ENCODE measurements around the gene PGPEP1.
A peak's percentile ranks its signal among the peaks of the same experiment; 100 is the strongest.
"Not testable (repeated sequence)": the region's sequence is repeated elsewhere in the genome, so short reads cannot be mapped to it uniquely, and the experiment has no call there.

The PGPEP1 gene

DNA sequence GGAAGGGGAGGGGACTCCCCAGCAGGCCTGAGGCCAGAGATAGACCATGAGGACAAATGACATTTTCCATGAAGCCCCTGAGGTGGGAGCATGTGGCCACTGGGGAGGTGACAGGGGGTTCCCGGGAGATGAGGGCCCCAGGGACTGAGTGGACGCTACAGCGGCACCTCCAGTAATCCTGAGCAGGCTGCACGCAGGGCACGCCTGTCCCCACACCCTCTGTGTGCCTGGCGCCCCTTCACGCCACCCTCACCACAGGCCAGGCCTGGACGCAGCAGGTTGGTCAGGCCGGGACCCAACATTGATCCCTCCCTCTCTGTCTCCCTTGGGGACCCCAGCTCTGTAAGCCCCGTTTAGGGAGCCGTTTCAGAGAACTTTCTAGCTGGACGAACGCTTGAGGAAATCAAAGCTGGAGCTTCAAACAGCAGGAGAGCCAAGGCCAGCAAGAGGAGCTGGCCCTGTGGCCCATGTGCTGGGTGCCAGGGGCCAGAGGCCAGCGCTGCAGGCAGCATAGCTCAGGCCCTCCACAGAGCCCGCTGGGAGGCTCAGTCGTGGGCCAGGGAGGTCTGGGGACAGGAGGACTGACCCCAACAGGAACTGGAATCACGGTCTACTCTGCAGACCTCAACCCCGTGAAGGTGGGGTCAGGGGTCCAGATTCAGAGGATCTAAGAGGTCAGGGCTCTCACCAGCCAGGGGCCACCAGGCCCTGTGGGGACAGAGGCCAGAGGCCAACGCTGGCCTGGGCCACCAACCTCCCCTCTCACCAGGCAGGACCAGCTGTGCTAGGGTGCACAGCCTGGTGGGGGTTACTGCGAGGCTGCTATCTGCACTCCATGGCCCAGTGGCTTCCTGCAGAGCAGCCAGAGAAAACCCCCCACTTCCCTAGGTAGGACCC is 32.1 kb upstream of the PGPEP1 start:
- DNase-seq (ENCODE audit: low read depth) = no peak

GRCh38 chr19:18308948-18309325 is 31.5 kb upstream of the PGPEP1 start:
- DNase-seq (ENCODE audit: low read depth) = no peak

DNA sequence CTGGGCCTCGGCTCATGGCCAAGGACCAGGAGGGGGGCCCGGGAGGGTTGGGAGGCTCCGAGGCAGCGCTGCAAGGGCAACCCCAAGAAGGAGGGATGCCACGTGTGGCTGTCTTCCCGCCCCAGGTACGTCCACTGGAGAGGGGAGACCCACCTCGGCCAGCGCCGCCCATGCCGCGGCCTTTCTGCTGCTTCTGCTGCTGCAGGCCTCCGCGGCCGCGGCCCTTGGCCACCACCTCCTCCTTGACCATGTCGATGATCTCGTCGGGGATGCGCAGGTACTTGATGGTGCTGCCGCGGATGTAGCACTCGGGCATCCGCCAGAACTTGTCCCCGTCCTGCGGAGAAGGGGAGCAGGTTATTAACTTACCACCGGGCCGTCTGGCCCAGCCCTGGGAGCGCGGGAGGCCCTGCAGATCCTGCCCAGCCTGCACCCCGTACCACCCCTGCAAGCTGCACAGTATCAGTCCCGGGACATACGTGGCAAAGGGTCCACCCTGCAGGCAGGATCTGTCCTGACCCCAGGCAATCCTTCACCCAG is 30.8 kb upstream of the PGPEP1 start:
- no peak for DNase-seq (ENCODE audit: low read depth)

GRCh38 chr19:18310118-18310909 is 30.1 kb upstream of the PGPEP1 start:
- DNase-seq (ENCODE audit: low read depth) = no peak

- no peak for DNase-seq (ENCODE audit: low read depth)
These were observed 29.4 kb upstream of the PGPEP1 start for GRCh38 chr19:18310966-18311365.

DNA sequence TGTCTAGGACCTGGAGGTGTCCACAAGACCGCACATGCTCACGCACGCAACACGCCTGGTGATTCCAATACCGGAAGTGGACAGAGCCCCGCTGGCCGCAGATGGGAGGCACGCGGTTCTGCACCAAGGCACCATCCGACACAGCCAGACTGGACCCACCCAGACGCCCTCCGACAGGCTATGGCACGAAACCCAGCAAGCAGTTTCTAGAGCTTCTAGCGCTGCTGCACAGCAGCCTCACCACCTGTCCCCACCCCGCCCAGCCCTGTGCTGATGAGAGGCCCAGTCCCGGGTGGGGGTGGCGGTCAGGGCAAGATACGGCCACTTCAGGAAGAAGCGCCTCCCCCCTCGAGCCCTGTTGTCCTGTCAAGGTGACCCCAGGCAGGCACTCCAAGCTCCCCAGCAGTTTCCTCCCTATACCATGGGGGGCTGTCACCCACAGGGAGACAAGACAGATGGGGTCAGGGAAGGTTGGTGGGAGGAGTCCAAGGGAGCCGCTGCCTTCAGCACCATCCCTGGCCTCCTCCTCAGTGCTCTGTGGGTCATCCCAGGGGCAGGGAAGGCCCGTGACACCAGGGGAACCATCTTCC is 28.8 kb upstream of the PGPEP1 start:
- DNase-seq (ENCODE audit: low read depth) = no peak

GRCh38 chr19:18312092-18312534 is 28.3 kb upstream of the PGPEP1 start:
- DNase-seq (ENCODE audit: low read depth) = no peak

DNA sequence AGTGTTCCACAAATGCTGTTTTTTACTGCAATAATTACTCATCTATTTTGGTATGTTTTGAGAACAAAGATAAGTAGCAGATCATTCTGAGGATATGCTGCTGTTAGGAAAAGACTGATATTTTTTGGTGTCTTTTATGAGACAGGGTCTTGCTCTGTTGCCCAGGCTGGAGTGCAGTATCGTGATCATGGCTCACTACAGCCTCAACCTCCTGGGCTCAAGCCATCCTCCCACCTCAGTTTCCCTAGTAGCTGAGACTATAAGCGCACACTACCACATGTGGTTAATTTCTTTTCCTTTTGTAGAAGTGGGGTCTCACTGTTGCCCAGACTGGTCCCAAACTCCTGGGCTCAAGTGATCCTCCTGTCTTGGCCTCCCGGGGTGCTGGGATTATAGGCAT is 27.0 kb upstream of the PGPEP1 start:
- no peak for DNase-seq (ENCODE audit: low read depth)

GRCh38 chr19:18317961-18318800 is 22.2 kb upstream of the PGPEP1 start:
- DNase-seq (ENCODE audit: low read depth) = no peak

DNA sequence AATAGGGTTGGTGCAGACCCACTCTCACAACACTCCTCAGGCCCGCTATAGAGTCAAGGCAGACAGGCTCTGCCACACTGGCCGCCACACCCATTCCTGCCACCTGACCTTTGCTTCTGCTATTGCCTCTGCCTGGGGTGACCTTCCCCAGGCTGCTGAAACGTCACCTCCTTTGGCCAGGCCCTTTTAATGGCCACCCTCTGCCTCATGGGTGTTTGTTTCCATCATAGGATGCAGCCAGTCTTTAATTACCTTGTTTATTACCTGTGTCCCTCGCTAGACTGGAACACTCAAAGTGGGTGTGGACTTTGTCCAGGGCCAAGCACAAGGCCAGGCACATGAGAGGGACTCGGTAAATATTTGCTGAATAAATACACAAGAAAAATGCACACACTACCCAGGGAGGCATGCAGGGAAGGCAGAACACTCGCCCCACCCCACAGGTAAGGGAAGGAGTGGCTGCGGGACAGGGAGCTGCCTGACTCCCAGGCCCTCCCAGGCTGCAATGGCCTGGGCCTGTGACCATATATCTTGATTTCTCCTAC is 20.7 kb upstream of the PGPEP1 start:
- no peak for DNase-seq (ENCODE audit: low read depth)

- DNase-seq (ENCODE audit: low read depth) = no peak
These were observed 19.3 kb upstream of the PGPEP1 start for GRCh38 chr19:18320865-18321733.

- no peak for DNase-seq (ENCODE audit: low read depth)
These were observed 18.7 kb upstream of the PGPEP1 start for GRCh38 chr19:18321734-18322102.

DNA sequence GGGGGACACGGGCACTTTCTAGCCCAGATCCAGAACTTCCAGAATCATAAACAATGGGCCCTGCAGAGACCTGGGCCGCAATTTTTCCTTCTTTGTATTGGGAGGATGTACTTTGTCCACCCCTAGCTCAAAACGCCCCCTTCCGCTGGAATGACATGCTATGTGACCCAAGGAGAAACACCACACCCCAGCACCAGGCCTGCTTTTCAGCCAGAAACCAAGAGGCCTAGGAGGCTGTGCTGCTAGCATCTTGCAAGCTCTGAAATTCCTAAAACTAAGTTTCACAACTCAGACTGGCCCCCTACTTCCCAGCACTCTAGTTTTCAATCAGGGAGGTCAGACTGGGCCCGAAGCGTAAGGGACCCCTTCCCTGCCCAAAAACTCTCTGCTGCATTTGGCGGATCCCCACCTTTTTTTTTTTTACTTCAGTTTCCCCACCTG is 18.1 kb upstream of the PGPEP1 start:
- no peak for DNase-seq (ENCODE audit: low read depth)

DNA sequence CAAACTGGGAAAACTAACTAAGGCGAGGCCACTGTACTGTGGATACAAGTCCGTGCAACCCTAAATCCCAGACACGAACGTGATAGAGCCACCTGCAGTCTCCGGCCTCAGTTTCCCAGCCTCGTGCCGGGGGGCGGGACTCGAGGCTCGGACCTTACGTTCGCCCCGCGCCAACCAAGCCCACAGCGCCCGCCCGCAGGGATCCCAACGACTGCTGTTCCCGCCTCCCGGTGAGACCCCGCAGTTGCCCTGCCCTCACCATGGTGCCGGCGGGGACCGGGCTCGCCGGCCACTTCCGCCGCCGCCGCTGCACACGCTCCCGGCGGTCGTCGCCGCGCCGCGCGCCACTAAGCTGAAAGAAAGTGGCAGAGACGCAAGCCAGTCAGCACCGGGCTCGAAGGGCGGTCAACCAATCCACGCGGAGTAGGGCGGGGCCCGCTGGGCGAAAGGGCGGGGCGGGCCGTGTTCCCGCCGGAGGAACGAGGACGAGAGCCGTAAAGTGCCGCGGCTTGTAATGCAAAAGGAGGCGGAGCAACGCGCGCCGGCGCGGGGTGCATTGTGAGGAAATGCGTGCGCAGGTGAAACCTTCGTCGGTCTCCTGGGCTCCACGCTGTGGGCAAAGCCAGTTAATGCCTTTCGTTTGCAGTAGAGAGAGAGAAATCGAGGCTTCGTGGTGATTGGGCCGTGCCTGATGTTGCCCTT is 17.5 kb upstream of the PGPEP1 start, which contains the start of gene LSM4:
Gene LSM4 (minus strand): TSS at position 318 of the 702 bp plus-strand sequence. CDS start 56 bp downstream, at position 262.
- peak; percentile 65 for DNase-seq (ENCODE audit: low read depth)

DNA sequence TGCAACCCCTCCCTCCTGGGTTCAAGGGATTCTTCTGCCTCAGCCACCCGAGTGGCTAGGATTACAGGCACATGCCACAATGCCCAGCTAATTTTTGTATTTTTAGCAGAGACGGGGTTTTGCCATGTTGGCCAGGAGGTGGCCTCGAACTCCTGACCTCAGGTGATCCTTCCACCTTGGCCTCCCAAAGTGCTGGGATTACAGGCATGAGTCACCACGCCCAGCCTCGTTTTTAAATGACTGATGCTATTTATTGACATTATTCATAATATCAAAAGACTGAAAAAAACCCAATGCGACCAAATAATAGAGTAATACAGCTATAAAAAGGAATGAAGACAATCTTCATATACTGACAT is 16.0 kb upstream of the PGPEP1 start:
- not testable (repeated sequence) for DNase-seq (ENCODE audit: low read depth)

DNA sequence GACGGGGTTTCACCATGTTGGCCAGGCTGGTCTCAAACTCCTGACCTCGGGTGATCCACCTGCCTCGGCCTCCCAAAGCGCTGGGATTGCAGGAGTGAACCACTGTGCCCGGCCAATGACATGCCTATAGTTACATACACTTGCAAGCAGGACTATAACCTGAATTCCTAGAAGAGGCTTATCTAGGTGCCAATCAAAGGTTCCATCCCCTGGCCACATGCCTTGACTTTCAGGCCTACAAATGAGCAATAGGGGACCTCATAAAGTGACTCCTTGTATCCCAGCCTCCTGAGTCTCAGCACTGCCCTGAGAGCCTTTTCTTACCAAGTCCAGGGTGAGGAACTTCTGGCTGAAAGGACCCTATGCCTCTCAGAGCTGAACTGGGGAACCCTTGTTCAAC is 13.6 kb upstream of the PGPEP1 start:
- no peak for DNase-seq (ENCODE audit: low read depth)

DNA sequence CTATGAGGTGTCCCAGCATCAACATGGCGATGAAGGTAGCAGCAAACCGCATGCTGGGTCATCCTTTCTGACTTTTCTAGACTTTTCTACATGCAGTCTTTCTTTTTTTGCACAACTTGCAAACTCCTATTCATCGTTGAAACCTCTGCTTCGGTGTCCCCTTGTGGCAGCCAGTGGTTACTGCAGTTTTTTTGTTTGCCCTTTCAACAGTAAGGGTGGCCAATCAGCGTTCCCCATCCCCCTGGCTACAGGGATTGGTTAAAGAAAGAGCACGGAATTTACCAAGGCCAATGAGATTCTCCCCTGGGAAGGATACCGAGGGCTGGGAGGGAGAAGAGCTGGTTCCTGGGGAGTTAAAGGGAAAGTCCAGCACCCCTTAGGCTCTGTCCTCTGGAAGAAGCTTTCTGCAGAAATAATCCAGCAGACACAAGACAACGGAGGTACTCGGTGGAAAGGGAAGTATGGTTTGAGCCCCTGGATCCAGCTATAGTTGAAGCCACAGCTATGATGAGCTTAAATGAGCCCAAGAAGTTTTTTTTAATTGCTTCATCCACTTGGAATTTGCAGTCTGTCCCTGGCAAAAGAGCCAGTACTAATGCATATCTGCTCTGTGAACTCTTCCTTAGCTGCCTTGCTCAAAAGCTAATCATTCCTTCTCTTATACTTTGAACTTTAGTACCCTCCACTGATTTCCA is 11.9 kb upstream of the PGPEP1 start:
- peak; percentile 96 for DNase-seq (ENCODE audit: low read depth)

DNA sequence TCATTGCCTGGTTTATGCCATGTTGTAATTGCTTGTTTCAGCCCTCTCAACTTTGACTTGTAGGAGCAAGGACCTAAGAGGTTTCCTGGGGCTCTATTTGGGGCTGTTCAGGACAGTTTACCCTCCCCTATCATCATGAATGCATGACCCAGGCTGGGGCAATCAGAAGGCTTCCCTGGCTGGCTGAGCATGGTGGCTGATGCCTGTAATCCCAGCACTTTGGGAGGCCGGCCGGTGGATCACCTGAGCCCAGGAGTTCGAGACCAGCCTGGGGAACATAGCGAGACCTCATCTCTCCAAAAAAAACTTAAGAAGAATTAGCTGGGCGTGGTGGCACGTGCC is 11.4 kb upstream of the PGPEP1 start:
- no peak for DNase-seq (ENCODE audit: low read depth)

DNA sequence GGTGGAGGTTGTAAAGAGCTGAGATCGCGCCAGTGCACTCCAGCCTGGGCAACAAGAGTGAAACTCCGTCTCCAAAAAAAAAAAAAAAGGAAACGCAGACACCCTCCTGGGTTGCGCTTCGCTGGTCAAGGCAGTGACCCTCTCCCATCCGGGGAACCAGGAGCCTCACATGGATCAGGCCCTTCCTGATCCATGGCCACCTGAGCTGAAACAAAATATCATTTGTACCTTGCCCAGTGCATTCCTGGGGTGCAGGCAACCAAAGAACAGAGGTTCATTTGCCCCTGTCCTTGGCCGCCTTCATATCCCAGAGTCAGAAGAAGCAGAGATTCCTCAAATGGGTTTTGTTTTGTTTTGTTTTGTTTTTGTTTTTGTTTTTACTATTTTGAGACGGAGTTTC is 9.5 kb upstream of the PGPEP1 start:
- DNase-seq (ENCODE audit: low read depth) = no peak
